ES-I3 (cell line): ENCODE measurements around the gene SH2D6.

Source experiments
- H3K36me3 ChIP-seq: 2 replicates; pipeline ENCODE4 v1.6.1; 2013; ENCODE audit warnings: mild to moderate bottlenecking, low read length, control low read depth, moderate library complexity; ENCODE audit not compliant: insufficient read depth
- H3K4me1 ChIP-seq: 2 replicates; pipeline ENCODE4 v1.6.1; 2013; ENCODE audit warnings: mild to moderate bottlenecking, control low read depth, low read length; ENCODE audit not compliant: insufficient read depth
- H3K9ac ChIP-seq: 2 replicates; pipeline ENCODE4 v1.6.1; 2013; ENCODE audit warnings: low read depth, mild to moderate bottlenecking, low read length, moderate library complexity
- H3K9me3 ChIP-seq: 2 replicates; pipeline ENCODE4 v1.6.1; 2013; ENCODE audit warnings: mild to moderate bottlenecking, low read length, moderate library complexity; ENCODE audit not compliant: control insufficient read depth, insufficient read depth

SH2D6 gene

GRCh38 chr2:85390941-85391669, 27.4 kb upstream of the SH2D6 start:
- Histone ChIP-seq H3K36me3 (peaks cover 7% of the 10 kb centered on the region), H3K9ac (no peak overlapping the region), H3K4me1 (peaks cover under 1% of the 10 kb centered on the region; the same call in 1 of the 2 replicates)

GRCh38 chr2:85393836-85394235, 24.7 kb upstream of the SH2D6 start:
- H3K9ac ChIP-seq: no peak overlapping the region
- H3K36me3 ChIP-seq: peaks cover 2% of the 10 kb centered on the region; the same call in 1 of the 2 replicates
- H3K4me1 ChIP-seq: no peaks in the 10 kb centered on the region; the same call in 1 of the 2 replicates
- no peaks in the 10 kb centered on the region for H3K9me3 ChIP-seq

More at GRCh38 chr2:85390941-85391669, 27.4 kb upstream of the SH2D6 start:
- no peaks in the 10 kb centered on the region for H3K9me3 ChIP-seq

- no peak overlapping the region for H3K9ac ChIP-seq
- H3K9me3 ChIP-seq: no peaks in the 10 kb centered on the region
- no peaks in the 10 kb centered on the region for H3K4me1 ChIP-seq
- H3K36me3 ChIP-seq: 0 out of 2 replicates have a peak, but pooled peaks cover 2% of the 10 kb centered on the region
Measured at GRCh38 chr2:85394261-85394681, 24.2 kb upstream of the SH2D6 start.

GRCh38 chr2:85394976-85395375, 23.5 kb upstream of the SH2D6 start:
- H3K4me1 ChIP-seq: no peaks in the 10 kb centered on the region

GRCh38 chr2:85395912-85396475, 22.5 kb upstream of the SH2D6 start:
- Histone ChIP-seq H3K36me3 (peaks cover 6% of the 10 kb centered on the region; the same call in 1 of the 2 replicates), H3K9me3 (no peaks in the 10 kb centered on the region), H3K9ac (no peak overlapping the region), H3K4me1 (no peaks in the 10 kb centered on the region)

More at GRCh38 chr2:85394976-85395375, 23.5 kb upstream of the SH2D6 start:
- no peaks in the 10 kb centered on the region for H3K9me3 ChIP-seq
- H3K36me3 ChIP-seq: peaks cover 2% of the 10 kb centered on the region; the same call in 1 of the 2 replicates
- H3K9ac ChIP-seq: no peak overlapping the region

GRCh38 chr2:85396531-85397470, 21.7 kb upstream of the SH2D6 start:
- no peaks in the 10 kb centered on the region for H3K4me1 ChIP-seq
- H3K9me3 ChIP-seq: no peaks in the 10 kb centered on the region
- H3K36me3 ChIP-seq: peaks cover 6% of the 10 kb centered on the region; the same call in 1 of the 2 replicates
- H3K9ac ChIP-seq: no peak overlapping the region

GRCh38 chr2:85397925-85398331, 20.6 kb upstream of the SH2D6 start:
- no peak overlapping the region for H3K9ac ChIP-seq
- peaks cover 6% of the 10 kb centered on the region; the same call in 1 of the 2 replicates for H3K36me3 ChIP-seq
- no peaks in the 10 kb centered on the region for H3K4me1 ChIP-seq
- no peaks in the 10 kb centered on the region for H3K9me3 ChIP-seq

- H3K4me1 ChIP-seq: no peaks in the 10 kb centered on the region
- H3K9ac ChIP-seq: no peak overlapping the region
- H3K9me3 ChIP-seq: no peaks in the 10 kb centered on the region
- H3K36me3 ChIP-seq: peaks cover 6% of the 10 kb centered on the region; the same call in 1 of the 2 replicates
Measured at GRCh38 chr2:85398426-85399182, 19.9 kb upstream of the SH2D6 start.

GRCh38 chr2:85399183-85399455, 19.4 kb upstream of the SH2D6 start:
- Histone ChIP-seq H3K36me3 (peaks cover 5% of the 10 kb centered on the region; the same call in 1 of the 2 replicates), H3K4me1 (no peaks in the 10 kb centered on the region), H3K9ac (no peak overlapping the region), H3K9me3 (no peaks in the 10 kb centered on the region)

- H3K9ac ChIP-seq: no peak overlapping the region
- no peaks in the 10 kb centered on the region; the same call in 1 of the 2 replicates for H3K4me1 ChIP-seq
- H3K36me3 ChIP-seq: peaks cover 4% of the 10 kb centered on the region; the same call in 1 of the 2 replicates
- H3K9me3 ChIP-seq: no peaks in the 10 kb centered on the region
Measured at GRCh38 chr2:85400023-85400422, 18.5 kb upstream of the SH2D6 start.

- no peaks in the 10 kb centered on the region for H3K9me3 ChIP-seq
- H3K36me3 ChIP-seq: peaks cover 4% of the 10 kb centered on the region; the same call in 1 of the 2 replicates
- no peak overlapping the region for H3K9ac ChIP-seq
- peaks cover 6% of the 10 kb centered on the region; the same call in 1 of the 2 replicates for H3K4me1 ChIP-seq
Measured at GRCh38 chr2:85400541-85401463, 17.7 kb upstream of the SH2D6 start.

- Histone ChIP-seq H3K36me3 (peaks cover 4% of the 10 kb centered on the region; the same call in 1 of the 2 replicates), H3K4me1 (peaks cover 10% of the 10 kb centered on the region; the same call in 1 of the 2 replicates), H3K9ac (no peak overlapping the region), H3K9me3 (no peaks in the 10 kb centered on the region)
Measured at GRCh38 chr2:85401464-85401805, 17.1 kb upstream of the SH2D6 start.

GRCh38 chr2:85401844-85402243, 16.7 kb upstream of the SH2D6 start:
- H3K36me3 ChIP-seq: peaks cover 4% of the 10 kb centered on the region; the same call in 1 of the 2 replicates
- no peaks in the 10 kb centered on the region for H3K9me3 ChIP-seq
- peaks cover 10% of the 10 kb centered on the region; the same call in 1 of the 2 replicates for H3K4me1 ChIP-seq
- H3K9ac ChIP-seq: no peak overlapping the region
